Activated CD8-positive, alpha-beta memory T cell treated with anti-CD3 and anti-CD28 coated beads, Interleukin-2, amount 50 U/mL, for 1 hour (primary cell): ENCODE data around the gene ESYT2.

Experiments used
- DNase-seq: peaks from one replicate; pipeline ENCODE4 v3.0.0-alpha.2; 2020; ENCODE audit errors: extremely low read depth

ESYT2 gene

DNA sequence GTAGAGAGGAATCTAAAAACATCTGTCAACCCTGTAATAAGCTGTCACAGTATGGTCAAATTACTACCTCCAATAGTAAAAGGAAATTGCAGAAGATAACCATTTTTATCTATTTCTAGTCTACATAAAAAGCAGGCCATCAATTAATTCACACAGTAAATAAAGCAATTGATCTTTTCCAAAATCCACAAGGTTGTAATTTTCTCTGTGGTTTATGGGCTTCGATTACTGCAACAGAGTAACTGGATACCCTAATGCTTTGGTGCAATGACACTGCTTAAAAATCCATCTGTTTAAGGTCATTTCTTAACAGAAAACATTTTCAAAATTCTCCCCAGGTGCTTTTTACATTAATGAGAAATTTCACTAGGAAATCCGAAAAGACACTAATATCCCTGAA is 23.9 kb downstream of the ESYT2 start:
- no peak for DNase-seq

DNA sequence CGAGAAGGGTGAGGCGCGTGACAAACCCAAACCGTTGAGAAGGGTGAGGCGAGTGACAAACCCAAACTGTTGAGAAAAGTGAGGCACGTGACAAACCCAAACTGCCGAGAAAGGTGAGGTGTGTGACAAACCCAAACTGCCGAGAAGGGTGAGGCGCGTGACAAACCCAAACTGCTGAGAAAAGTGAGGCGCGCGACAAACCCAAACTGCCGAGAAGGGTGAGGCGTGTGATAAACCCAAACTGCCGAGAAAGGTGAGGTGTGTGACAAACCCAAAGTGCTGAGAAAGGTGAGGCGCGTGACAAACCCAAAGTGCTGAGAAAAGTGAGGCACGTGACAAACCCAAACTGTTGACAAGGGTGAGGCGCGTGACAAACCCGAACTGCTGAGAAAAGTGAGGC is 25.0 kb downstream of the ESYT2 start:
- DNase-seq = no peak

DNA sequence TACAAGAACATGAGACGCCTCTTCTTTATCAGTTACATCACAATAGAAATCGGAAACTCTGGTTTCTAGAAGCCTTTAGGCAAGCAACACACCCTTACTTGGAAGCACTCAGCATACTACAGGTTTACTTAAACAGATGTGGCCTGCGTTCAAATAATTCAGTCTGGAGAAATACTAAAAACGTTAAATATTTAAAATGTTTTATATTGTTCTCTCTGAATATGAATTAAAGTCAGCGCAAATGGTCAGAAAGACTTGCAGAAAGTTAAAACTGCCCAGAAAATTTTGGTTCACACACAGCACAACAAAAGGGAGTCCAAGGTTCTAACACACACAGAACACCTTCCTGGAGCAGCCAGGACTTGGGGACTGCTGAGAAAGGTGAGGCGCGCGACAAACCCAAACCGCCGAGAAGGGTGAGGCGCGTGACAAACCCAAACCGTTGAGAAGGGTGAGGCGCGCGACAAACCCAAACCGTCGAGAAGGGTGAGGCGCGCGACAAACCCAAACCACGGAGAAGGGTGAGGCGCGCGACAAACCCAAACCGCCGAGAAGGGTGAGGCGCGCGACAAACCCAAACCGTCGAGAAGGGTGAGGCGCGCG is 25.8 kb downstream of the ESYT2 start:
- no peak for DNase-seq

DNA sequence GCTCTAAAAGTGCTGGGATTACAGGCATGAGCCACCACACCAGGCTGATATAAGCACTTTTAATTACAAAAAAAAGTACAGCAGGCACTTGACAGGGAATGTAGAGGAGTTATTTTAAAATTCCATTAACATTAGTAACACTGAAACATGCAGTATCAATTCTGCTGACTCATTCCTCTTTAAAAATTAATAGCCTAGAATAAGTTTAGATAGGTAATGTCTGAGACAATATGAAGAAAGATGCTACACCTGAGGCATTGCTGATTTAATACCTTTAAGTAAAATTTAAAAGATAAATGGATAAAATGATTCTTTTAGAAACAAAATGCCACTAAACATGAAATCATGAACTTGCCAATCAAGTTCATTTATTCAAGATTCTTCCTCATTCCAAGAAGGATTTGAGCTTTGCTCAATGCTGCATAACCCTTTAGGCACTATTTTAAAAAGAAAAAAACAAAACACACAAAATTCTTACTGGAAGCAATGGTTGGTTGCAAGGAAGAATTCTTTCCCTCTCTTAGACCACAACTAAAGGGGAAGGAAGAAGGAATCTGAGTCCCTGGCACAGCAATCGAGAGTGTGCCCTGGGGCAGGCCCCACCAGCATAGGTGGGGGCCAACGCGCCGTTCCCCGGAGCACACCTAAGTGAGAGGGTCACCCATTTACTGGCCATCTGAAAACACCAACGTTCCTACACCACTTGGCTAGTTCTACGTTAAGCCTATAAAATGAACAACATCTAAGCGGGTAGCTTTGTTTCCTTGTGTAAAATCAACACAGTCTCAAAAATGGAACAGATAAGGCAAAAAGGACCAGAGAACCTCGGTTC is 26.6 kb downstream of the ESYT2 start:
- DNase-seq = no peak

DNA sequence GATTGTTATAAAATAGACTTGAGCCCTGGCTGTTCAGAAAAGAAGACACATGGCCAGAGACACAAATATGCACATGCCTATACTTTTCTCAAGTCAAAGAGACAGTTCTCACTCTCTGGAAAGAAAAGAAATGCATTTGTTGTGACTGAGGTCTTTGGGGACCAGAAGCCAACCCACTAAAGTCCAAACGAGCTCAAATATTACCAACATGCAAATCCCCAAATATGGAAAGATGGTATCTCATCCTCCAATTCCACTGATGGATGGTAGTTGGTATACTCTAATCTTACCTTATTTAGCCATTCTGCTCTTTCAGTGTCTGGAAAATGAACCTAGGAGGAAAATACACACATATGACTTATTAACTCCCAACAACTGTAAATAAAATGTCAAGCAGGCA is 30.6 kb downstream of the ESYT2 start:
- DNase-seq = no peak

DNA sequence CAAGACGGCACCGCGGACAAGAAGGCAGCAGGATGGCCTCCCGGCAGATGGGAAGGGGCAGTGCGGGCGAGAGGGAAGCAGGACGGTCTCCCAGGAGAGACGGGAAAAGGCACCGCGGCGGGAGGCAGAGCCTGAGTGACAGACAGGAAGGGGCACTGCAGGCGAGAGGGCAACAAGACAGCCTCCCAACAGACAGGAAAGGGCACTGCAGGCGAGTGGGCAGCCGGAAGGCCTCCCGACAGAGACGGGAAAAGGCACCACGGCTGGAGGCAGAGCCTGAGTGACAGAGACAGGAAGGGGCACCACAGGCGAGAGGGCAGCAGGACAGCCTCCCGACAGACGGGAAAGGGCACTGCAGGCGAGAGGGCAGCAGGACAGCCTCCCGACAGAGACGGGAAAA is 32.6 kb downstream of the ESYT2 start:
- no peak for DNase-seq

DNA sequence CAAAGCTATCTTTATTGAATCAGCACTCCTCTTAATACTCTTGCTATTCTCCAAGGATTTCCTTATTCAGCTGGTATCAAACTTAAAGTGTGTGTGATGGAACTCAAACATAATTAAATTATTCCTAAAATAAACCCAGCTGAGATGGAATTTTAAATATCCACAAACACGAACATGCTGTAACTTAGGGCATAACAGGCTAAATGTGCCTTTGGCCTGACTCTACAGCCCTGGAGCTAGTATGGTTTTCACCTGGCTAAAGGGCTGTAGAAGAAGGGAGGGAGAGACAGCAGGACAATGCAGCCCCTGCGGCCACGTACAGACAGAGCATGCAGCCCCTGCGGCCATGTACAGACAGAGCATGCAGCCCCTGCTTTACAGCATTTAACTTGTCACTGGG is 34.0 kb downstream of the ESYT2 start:
- no peak for DNase-seq

DNA sequence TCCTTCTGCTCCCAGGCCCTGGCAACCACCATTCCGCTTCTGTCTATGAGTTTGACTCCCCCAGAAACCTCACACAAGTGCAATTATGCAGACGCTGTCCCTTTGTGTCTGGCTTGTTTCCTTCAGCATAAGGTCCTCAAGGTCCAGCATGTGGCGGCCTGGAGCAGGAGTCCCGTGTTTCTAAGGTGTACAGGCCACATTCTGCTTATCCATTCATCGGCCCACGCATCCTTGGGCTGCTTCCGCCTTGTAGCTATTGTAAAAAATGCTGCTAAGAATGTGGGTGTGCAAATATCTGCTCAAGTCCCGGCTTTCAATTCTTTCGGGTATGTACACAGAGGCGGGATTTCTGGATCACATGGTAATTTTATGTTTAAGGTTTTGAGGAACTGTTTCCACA is 38.2 kb downstream of the ESYT2 start:
- no peak for DNase-seq

DNA sequence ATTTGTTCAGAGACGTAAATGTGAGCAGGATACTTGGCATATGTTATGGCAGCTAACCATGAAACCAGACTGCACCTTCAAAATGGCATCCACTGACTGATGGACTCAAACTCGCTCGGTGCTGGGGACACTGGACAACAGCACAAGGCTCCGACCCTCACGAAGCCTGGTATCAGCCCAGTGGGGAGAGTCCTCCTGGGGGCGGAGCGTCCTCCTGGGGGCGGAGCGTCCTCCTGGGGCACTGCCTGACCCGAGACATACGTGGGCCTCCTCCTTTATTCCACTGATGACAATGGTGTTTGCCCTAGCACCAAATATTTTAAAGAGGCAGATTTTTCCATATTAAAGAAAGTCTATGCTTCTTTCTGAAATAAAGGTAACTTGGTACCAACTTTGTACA is 39.5 kb downstream of the ESYT2 start:
- no peak for DNase-seq

DNA sequence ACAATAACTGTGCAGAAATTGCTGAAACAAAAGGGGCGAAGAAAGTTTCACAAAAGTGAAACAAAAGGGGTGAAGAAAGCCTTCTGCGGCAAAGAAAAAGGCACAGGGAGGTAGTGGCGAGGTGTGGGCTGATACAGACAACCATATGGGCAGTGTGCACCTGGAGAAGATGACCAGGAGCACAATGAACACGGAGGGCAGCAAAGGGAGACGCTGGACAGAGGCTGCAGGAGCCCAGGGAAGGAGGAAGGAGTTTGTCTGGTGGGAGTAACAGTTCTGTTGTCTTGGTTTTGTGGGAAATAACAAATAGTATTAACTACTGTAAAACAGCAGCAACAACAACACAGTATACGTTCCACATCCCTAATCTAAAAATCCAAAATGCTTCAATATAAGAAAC is 42.4 kb downstream of the ESYT2 start:
- no peak for DNase-seq

DNA sequence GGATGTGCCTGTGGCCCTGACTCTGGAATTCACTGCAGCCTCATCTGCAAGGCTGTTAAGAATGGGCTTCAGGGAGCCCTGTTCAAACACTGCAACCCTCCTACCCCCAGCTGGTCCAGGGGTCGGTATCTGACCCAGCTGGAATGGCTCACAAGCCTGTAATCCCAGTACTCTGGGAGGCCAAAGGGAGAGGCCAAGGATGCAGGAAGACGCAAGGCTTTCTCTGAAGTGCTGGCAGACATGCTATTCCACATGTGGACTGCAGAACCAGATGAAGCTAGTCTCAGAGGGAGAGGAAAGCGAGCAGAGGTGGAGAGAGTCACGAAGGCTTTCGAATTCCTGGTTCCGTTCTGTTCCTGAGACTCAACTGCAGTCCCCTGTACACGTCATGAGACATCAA is 45.0 kb downstream of the ESYT2 start:
- no peak for DNase-seq

DNA sequence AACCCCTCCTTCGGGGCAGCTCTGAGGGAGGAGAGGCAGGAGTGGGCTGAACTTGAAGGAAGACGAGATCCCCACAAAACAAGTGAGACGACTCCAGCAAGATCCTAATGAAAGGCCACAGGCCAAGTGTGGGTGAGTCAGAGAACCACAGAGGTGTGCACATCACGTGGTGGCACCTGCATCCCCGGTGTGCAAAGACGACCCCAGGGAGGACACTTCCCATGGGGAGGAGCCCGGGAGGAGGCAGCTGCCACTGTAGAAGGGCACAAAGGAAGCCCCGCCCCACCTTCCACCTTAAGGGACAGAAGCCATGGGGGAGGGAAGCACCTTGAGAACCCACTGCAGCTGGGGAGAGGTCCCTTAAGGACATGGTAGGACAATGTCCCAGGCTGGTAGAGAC is 45.7 kb downstream of the ESYT2 start:
- DNase-seq = no peak

DNA sequence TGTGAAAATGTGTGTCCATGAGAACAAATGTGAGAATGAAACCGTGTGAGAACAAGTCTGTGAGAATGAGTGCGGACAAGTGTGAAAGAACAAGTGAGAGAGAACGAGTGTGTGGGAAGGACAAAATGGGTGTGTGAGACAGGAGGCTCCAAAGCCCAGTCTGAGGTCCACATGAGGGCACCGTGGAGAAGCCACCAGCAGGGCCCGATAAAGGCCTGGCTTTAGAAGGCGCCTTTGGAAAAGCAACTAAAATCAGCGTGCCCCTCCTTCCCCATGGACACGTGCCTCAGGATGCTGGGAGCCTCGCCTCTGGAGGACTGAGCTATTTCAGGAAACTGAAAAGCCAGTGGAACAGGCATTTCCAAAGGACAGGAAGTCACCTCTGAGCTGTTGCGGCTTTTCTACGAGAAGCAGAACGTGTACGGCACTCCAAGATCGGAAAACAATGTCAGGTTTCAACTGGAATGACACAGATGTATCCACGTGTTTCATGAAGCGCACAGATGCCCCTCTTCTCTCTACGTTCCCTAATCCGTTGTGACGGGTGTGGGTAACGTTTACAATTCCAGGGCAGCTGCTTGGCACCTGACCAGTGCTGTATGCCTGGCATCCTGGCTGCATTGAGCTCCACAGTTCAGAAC is 46.4 kb downstream of the ESYT2 start:
- no peak for DNase-seq

DNA sequence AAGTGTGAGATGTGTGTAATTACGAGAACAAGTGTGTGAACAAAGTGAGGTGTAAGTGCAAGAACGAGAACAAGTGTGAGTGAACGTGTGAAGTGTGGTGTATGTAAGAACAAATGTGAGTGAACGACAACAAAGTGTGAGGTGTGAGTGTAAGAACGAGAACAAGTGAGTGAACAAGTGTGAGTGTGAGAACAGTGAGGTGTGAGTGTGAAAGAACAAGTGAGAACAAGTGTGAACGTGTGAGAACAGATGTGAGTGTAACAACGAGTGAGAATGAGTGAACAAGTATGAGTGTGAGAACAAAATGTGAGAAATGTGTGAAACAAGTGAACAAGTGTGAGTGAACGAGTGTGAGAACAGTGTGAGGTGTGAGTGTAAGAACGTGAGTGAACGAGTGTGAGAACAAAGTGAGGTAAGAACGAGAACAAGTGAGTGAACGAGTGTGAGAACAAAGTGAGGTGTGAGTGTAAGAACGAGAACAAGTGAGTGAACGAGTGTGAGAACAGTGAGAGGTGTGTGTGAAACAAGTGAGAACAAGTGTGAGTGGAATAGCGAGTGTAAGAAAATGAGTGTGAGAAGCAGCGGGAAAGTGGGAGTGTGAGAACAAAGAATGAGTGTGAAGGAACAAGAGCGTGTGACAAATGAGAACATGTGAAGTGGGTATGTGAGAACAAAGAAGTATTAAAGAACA is 47.2 kb downstream of the ESYT2 start:
- no peak for DNase-seq

DNA sequence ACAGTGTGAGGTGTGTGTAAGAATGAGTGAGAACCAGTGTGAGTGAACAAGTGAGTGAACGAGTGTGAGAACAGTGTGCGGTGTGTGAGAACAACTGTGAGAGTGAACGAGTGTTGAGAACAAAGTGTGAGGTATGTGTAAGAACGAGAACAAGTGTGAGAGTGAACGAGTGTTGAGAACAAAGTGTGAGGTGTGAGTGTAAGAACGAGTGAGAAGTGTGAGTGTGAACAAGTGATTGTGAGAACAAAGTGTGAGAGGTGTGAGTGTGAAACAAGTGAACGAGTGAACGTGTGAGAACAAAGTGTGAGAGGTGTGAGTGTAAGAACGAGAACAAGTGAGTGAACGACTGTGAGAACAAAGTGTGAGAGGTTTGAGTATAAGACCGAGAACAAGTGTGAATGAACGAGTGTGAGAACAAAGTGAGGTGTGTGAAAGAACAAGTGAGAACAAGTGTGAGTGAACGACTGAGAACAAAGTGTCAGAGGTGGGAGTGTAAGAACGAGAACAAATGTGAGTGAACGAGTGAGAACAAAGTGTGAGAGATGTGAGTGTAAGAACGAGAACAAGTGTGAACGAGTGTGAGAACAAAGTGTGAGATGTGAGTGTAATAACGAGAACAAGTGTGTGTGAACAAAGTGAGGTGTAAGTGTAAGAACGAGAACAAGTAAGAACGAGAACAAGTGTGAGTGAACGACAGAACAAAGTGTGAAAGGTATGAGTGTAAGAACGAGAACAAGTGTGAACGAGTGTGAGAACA is 47.9 kb downstream of the ESYT2 start:
- DNase-seq = no peak

DNA sequence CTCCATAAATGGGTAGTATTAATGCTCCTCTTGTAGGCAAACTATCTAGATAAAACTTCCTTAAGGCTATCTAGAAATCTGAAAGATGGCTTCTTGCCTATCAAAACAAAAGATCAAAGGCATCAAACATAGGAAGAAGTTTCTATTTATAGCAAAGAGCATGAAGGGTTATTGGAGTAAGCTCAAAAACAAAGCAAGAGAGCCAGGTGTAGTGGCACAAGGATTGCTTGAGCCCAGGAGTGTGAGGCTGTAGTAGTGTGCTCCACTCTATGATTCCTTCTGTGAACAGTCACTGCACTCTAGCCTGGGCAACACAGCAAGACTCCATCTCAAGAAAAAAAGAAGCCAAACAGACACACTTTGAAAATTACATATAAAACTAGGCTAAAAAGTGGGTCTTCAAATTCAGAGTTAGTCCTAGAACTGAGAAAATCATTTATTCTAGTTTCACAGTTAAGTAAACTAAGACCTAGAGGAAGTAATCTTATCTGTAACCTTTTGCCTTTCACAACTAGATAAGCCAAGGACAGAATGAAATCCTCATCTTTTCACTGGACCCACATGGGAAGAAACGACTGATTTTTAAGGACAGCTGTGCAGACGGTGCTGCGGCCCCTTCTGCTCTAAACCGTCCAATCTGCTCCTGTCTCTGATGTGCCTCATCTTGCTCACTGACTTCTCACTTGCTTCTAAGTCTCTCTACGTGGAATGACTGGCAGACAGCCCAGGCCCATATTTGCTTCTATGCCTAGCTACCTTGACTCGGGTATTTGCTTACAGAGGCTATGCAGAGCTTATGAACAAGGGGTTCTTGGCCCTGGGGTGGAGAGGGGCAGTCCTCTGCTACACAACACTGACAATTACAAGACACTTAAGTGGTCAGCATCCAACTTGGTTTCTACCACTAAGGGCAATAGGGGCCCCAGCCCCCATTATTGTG is 50.0 kb downstream of the ESYT2 start:
- DNase-seq = no peak

DNA sequence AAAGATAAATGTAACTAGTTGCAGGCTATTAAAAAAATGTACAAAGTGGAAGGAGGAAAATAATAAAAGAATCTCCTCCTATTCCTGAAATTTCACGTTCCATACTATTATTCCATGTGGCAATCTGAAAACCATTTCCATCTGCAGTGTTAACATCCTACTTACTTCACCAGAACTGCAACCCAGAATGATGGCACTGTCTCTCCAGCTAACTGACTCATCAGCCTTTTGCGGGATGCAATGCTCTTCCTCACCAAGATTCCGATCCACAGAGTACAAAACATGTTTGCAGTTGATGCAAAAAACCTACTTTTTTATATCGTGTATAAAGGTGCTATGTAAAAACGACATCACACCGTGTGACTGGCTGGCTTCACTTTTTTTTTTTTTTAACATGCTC is 50.8 kb downstream of the ESYT2 start:
- DNase-seq = no peak

DNA sequence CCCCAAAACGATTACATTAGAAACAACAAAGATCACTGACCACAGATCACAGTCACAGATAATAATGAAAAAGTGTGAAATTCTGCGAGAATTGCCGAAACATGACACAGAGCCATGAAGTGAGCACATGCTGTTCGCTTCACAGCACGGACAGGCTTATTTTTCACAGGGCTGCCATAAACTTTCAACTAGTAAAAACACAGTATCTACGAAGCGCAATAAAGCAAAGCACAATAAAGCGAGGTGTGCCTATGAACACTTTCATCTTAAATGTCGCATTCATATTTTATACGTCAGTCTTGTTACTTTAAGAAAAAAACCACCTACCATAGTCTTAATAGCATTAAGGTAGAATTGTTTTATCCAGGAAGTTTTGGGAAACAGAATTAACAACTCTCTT is 51.5 kb downstream of the ESYT2 start:
- DNase-seq = no peak

DNA sequence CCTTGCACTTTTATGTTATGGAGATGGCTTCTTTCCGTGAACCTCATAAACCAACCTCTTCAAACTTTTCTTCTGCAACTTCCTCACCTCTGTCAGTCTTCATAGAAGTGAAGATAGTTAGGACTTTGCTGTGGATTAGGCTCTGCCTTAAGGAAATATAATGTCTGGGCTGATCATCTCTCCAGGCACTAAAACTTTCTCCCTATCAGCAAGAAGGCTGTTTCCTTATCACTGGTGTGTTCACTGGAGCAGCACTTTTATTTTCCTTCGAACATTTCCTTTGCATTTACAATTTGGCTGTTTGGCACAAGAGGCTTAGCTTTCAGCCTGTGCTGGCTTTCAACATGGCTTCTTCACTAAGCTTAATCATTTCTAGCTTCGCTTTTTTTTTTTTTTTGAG is 52.8 kb downstream of the ESYT2 start:
- DNase-seq = no peak

DNA sequence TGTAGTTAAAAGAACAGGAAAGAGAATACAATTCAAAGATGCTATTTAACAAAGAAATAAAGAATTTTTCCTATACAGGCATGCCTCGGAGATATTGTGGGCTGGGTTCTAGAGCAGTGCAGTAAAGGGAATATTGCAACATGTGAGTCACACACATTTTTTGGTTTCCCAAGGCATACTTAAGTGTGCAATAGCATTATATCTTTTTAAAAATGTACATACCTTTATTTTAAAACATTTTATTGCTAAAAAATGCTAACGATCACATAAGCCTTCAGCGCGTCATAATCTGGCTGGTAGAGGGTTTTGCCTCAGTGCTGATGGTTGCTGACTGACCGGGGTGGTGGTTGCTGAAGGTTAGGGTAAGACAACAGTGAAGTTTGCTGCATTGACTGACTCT is 54.4 kb downstream of the ESYT2 start:
- DNase-seq = no peak

DNA sequence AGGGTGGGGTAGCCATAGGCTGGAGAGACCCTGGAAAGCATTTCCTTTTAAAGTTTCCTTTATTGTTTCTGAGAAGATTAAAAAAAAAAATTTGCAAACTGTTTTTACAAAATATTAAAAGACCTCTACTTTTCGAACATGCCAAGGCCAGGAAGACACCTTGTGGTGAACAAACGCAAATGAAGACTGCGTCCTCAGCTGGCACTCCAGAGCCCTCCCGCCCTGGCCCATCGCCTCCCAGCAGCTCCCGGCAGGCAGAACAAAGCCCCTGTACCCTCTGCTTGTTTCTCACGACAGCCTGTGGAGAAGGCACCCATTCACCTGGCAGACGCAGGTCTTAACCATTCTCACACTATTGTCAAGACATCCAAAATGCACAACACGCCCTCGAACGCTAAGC is 56.4 kb downstream of the ESYT2 start:
- no peak for DNase-seq
